GM13977 (cell line): ENCODE measurements around the gene HSD11B1L.

Source experiments
- DNase-seq: peaks from one replicate; pipeline ENCODE4 v3.0.0; 2012; ENCODE audit warnings: low spot score
- CTCF ChIP-seq: IDR thresholded peaks from 2 replicates; pipeline ENCODE4 v1.5.1; 2012; ENCODE audit warnings: mild to moderate bottlenecking, control low read depth; ENCODE audit not compliant: insufficient read depth; ENCODE audit errors: extremely low read depth, missing control alignments
- in situ Hi-C: fragments of 300-500 bp; cut with MboI; formaldehyde crosslinking; loops from one replicate; pipeline ENCODE4 v1.12.0; 2022; ENCODE audit warnings: low sequenced_read_pairs, low pct_unique_long_range_greater_than_20kb, mixed read lengths, inconsistent platforms; ENCODE audit not compliant: unreplicated experiment

HSD11B1L gene

DNA sequence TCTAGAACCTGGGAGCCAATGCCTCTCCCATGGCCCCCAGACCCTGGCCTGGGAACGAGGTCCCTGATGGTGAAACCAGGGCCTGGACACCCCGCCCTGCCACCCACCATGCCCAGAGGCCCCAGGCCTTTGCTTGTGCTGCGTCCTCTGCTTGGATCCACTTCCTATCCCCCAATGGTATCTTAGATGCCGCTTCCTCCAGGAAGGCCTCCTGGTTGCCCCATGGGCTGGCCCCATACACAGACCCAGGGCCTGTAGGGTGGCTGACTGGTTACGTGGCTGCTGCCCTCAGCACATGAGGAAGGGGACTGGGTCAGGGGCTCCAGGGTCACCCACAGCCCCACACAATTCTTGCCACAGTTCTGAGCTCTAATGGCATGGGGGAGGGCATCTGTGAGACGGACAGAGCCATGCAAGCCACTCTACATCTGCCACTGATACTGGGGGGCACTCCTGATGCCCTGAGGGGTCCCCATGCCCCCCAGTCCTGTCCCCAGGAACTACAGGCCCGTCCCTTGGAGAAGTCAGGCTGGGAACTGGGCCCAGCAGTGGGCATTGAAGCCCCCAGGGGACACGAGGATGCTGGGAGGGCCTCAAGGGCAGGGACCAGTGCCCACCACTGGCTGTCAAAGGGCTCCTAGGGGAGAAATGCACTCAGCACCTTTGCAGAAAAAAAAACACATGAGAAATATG is 14.3 kb downstream of the HSD11B1L start:
- no peak for TF ChIP-seq CTCF
- no peak for DNase-seq
- in situ Hi-C loops = no loop called here

DNA sequence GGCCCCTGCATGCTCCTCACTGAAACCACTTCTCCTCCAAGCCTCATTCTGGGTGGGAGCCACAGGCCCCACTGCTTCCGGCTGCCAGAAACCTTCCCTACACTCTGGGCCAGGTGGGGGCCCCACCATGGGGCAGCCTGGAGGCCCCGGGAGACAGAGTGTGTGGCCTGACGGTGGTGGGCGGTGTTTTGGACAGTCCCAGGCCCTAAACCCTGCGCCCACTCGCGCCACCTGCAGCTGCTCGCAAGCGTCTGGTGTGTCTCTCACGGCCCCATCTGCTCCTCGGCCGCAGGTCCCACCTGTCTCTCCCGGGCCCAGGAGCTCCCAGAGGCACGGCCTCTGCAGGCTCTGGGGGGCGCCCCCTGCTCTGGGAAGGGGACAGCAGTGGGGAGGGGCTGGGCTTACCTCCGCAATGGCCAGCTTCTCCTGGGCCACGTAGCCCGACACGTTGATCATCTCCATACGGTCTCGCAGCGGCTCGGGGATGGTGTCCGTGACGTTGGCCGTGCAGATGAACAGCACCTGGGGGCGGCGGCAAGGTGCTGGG is 14.9 kb downstream of the HSD11B1L start:
- in situ Hi-C loops = no loop called here
- no peak for TF ChIP-seq CTCF
- DNase-seq = no peak

GRCh38 chr19:5696196-5697021 is 15.6 kb downstream of the HSD11B1L start:
- in situ Hi-C loops = no loop called here
- DNase-seq = no peak
- no peak for TF ChIP-seq CTCF

DNA sequence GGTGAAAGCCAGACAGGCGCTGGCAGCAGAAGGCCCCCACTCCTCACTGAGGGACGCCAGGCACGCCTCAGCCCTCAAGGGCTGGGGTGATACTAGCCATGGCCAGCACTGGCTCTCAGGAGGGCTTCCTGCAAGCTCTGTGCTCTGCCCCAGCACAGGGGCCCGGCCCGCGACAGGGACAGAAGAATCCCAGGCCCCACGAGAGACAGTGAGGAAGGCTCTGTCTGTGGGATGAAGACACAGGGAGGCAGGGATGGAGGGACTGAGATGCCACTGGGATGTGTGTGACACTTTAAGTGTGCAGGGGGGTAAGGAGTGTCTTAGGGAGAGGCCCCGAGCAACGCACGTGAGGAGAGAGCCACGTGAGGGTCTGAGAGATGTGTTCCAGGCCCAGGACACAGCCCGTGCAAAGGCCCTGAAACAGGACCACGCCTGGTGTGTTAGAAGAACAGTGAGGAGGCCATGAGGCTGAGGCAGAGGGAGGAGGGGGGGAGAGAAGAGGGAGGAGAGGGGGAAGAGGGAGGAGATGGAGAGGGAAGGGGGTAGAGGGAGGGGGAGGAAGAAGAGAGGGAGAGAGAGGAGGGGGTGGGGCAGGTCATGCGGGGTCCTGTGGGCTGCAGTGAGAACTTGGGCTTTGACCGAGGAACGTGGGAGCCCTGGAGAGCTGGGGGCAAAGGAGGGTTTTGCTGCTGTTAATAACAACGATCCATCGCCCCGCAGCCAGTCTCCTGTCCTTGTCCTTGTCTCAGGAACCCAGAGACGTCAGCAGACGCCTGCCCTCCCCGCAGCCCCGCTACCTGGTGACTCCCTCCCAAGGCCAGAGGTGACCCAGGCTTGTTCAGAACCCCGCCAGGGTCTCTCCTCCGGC is 16.4 kb downstream of the HSD11B1L start:
- in situ Hi-C loops = no loop called here
- no peak for TF ChIP-seq CTCF

DNA sequence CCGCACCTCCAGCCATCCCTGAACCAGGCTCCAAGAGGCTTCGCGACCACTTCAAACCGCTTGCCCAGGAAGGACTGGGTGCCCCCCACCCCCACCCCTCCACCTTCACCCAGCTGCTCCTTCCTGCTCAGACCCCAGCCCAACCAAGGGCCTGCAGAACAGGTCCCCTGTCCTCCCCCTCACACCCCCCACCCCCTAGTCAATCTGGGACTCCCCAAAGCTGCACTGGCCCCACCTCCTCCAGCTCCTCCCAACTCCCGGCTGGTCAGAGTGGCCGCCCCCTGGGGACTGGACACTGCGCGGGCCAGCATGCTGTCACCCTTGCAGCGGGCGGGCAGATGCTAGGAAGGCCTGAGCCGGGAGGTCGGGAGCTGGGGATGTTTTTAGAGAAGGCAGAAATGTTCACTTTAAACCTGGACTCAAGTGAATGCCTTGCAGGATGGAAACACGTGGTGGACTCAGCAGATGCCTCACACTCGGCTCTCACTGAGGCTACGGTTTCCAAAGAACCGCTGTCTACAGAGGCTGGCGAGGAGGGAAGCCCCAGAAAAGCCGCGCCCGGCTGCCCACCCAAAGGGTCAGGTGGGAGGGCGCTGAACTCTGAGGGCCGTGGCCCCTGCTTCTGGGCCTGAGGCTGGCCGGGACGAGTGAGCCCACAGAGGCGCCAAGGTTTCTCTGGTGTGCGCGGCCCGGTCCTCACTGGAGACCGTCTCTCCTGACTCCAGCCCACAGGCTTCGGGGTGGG is 17.2 kb downstream of the HSD11B1L start:
- no peak for DNase-seq
- in situ Hi-C loops = no loop called here
- TF ChIP-seq CTCF = no peak

More for the DNA sequence above, 16.4 kb downstream of the HSD11B1L start:
- DNase-seq = no peak
